SIG-M5 (cell line): ENCODE results near the gene STAB2.

Source experiments
- DNase-seq: peaks from one replicate; lab custom pipeline; 2025; lab: John Stamatoyannopoulos, UW

The STAB2 gene, protein sequence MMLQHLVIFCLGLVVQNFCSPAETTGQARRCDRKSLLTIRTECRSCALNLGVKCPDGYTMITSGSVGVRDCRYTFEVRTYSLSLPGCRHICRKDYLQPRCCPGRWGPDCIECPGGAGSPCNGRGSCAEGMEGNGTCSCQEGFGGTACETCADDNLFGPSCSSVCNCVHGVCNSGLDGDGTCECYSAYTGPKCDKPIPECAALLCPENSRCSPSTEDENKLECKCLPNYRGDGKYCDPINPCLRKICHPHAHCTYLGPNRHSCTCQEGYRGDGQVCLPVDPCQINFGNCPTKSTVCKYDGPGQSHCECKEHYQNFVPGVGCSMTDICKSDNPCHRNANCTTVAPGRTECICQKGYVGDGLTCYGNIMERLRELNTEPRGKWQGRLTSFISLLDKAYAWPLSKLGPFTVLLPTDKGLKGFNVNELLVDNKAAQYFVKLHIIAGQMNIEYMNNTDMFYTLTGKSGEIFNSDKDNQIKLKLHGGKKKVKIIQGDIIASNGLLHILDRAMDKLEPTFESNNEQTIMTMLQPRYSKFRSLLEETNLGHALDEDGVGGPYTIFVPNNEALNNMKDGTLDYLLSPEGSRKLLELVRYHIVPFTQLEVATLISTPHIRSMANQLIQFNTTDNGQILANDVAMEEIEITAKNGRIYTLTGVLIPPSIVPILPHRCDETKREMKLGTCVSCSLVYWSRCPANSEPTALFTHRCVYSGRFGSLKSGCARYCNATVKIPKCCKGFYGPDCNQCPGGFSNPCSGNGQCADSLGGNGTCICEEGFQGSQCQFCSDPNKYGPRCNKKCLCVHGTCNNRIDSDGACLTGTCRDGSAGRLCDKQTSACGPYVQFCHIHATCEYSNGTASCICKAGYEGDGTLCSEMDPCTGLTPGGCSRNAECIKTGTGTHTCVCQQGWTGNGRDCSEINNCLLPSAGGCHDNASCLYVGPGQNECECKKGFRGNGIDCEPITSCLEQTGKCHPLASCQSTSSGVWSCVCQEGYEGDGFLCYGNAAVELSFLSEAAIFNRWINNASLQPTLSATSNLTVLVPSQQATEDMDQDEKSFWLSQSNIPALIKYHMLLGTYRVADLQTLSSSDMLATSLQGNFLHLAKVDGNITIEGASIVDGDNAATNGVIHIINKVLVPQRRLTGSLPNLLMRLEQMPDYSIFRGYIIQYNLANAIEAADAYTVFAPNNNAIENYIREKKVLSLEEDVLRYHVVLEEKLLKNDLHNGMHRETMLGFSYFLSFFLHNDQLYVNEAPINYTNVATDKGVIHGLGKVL (N-terminal part only)

DNA sequence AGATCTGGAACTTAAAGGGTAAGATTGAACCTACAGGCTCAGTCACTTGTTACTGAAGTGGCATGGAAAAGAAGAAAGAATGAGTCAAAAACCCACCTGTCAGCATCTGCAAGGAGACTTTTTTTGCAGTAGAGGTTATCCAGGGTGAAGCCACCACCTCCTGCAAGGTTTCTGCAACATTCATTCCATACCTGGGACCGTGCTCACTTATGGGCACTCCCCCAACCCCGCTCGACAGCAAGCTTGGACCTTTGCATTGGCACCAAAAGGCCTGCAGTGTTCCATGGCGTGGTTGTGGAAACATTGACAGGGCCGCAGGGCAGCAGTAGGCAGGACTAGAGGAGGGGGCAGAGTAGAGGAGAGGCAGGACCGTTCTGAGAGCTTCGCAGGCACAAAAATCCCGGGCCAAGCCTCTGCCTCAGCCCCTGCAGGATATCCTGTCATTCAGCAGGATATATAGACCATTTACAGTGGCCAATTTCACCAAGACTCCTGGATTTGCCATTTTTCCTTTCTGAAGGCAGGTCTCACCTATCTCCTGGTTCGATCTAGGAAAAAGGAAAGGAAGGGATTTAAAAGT is at the start of gene STAB2:
Gene STAB2, plus strand, starts transcription at position 483 of the 580 bp plus-strand sequence. CDS start 204 bp downstream, outside the sequence.
- no peak for DNase-seq

DNA sequence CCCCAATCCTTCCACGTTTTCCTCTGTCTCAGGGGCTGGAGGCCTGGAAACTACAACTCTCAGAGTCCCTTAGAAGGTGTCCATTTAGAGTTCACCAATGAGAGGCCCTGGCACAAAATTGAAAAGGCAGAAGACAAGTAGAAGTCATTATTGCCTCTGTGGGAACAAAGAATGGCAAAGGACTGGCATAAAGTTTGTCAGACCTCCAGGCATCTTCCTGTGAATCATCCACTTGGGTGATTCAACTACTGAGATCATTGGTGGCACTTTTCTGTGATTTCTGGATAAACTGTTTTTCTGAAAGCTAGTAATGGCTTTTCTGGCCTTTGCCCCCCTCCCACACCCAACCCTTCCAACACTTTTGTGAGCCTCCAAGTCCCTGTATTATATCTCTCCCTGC is 48.7 kb upstream of the STAB2 start:
- DNase-seq = no peak

GRCh38 chr12:103540319-103540718 is 46.8 kb upstream of the STAB2 start:
- no peak for DNase-seq

DNA sequence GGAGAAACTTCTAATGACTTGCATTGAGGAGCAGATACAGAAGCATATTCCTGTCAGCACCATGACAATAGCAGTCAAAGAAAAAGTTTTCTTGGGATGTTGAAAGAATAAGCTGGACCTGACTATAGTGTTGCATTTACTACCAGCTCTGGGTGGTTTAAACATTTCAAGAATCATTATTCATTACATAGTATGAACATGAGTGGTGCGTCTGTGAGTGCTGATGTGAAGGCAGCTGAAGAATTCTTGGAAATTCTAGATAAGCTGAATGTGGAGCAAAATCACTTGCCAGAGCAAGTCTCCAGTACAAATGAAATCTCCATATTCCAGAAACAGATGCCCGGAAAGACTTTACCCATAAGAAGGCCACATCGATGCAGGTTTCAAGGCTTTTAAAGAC is 45.0 kb upstream of the STAB2 start:
- DNase-seq = no peak

- no peak for DNase-seq
Observed at GRCh38 chr12:103546959-103547358, 40.1 kb upstream of the STAB2 start.

- no peak for DNase-seq
Observed at GRCh38 chr12:103547376-103547775, 39.7 kb upstream of the STAB2 start.

DNA sequence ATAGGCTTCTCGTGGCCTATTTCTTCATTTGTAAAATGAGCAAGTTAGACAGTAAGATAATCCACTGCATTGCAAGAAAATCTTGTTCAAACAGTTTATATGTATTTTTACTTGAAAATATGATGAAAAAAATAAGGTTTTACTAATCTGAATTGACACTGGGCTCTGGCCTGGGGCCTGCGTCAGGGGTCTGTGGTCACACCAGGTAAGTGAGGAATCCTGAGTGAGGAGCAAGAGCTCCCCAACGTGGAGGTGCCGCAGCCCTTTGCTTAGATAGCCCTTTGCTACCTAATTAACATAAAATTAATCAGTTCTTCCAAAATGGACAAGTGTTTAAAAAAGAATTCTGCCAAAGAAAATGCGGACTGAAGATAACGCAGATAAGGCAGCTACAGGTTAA is 39.1 kb upstream of the STAB2 start:
- no peak for DNase-seq

GRCh38 chr12:103548622-103549601 is 38.2 kb upstream of the STAB2 start:
- DNase-seq = peak; percentile 2

GRCh38 chr12:103556890-103557627 is 30.0 kb upstream of the STAB2 start:
- no peak for DNase-seq

GRCh38 chr12:103557628-103558010 is 29.5 kb upstream of the STAB2 start:
- DNase-seq = no peak

- DNase-seq = no peak
Observed at GRCh38 chr12:103558879-103559278, 28.2 kb upstream of the STAB2 start.

DNA sequence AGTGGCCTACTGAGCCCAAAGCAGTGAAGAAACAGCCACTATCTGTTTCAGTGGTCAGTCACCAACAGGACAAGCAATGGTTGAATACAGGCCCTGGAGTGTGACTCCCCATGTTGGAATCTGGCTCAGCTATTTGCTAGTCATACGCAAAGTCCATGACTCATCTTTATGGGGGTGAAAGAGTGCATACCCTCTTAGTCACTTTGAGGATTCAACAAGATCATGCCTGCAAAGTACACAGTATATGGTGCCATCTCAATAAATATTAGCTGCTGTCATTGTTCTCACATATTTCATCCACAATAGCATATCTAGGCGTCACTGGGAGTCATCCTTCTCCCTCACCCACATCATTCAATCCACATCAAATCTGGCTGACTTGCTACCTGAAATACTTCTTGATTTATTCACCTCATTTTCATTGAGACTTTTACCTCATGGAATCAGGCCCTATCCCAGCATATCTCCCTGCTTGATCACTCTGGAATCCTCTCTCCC is 26.4 kb upstream of the STAB2 start:
- DNase-seq = no peak

DNA sequence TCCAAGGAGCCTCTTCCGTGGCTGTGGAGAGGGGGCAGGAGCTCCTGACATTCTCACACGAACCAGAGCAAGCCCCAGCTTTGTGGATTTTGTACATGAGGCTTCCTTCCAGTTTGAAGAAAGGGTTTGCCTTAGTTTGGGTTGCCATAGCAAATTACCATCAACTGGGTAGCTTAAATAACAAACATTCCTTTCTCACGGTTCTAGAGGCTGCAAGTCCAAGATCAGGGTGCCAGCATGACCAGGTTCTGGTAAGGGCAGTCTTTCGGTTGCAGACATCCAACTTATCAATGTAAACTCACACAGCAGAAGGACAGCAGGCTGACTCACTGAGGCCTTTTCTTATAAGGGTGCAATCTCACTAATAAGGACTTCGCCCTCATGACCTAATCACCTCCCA is 25.9 kb upstream of the STAB2 start:
- no peak for DNase-seq

GRCh38 chr12:103566398-103566797 is 20.7 kb upstream of the STAB2 start:
- no peak for DNase-seq

- no peak for DNase-seq
Observed at GRCh38 chr12:103569278-103569677, 17.8 kb upstream of the STAB2 start.

- DNase-seq = no peak
Observed at GRCh38 chr12:103571286-103571685, 15.8 kb upstream of the STAB2 start.

- no peak for DNase-seq
Observed at GRCh38 chr12:103572312-103573045, 14.6 kb upstream of the STAB2 start.

DNA sequence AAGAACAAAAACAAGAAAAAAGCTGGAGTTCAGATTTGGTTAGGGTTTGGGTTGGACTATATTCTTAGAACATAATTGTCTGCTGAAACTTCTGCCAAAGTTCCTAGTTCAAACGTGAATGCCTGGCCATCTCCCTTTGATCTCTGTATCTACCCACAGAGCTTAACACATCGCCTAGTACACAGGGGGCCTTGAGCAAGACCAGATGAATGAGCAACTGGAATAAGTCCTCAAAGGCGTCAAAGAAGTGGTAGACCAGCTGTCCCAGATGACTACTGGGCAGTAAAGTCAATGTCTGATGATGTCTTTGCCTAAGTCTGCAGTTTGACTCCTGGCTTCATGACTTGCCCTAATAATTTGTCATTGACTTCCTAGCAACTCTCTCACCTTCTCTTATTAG is 13.9 kb upstream of the STAB2 start:
- DNase-seq = no peak

DNA sequence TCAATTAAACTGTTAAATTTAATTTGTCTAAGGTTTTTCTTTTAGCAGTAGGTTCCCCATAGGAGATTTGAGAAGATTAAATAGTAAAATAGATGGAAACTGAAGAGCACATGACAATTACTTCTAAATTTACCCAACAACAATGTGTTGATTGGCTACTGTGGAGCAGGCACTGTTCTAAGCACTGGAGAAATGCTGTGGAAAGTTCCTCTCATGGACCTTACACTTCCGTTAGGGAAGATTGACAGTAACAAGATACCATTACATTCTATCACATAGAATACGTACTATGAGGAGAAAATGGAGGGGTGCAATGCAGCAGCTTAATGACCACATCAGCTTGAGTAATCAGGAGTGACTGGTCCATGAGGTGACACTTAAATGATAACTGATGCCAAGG is 8.1 kb upstream of the STAB2 start:
- no peak for DNase-seq
